ENCODE measurements around the gene CARS2. TPM values are rescaled to one million over a fixed set of nuclear protein-coding genes. Genes with fewer than 3 reads are reported as not detected.

Gene CARS2
- total and polyA plus RNA-seq, 2 of the 8 experiments (the other 6 are each of a cell fraction or from before 2014, with no cell fraction given): 47.7 to 55.9 TPM

DNA sequence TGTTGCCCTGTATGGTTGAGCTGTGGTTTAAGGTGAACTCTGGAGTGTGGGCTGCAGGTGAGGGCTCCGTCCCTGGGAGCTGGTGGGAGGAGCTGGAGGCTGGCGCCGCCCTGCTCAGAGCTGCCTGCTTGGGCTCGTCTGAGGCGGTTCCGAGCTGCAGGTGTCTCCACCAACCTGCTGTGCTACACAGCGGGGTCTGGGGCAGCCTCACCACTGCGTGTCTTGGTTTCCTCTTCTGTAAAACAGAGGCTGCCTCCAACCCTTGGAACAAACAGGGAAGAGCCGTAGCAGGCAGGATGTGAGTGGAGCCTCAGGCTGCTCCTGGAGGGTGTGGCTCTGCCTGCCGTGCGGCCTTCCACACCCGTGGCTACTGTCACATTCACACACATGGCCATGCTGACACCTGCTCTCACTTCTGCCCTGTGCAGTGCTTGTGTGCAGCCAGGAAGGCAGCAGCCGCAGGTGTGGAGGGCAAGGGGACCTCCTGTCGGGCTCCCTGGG lies 69.2 kb downstream of the CARS2 start:
- Histone ChIP-seq H3K14ac (ENCODE audit: insufficient read length) (no peak overlapping the region), H3K4me2 (ENCODE audit: insufficient read depth in 1 of 2, low read depth in 2 of 2, low read length in 2 of 2) (no peak overlapping the region), H2BK15ac (ENCODE audit: low read length) (no peak overlapping the region), H3K4ac (replicated peaks; ENCODE audit: insufficient read length, low read depth, low read length) (no peak overlapping the region), H2AK5ac (ENCODE audit: low read depth, low read length) (no peak overlapping the region), H3K27ac (ENCODE audit: low read depth, low read length) (no peak overlapping the region), H3K79me2 (ENCODE audit: control insufficient read depth in 1 of 2, insufficient read depth in 2 of 2, low read length in 2 of 2) (peaks cover 0 to 4% of the 10 kb centered on the region in 2 experiments; a peak in 2 of 4 replicates), H2BK5ac (ENCODE audit: low read depth, low read length) (no peak overlapping the region), H2BK20ac (ENCODE audit: low read length) (no peak overlapping the region), H3K56ac (replicated peaks; ENCODE audit: insufficient read length, low read depth, low read length) (no peak overlapping the region), H3K4me1 (replicated peaks in 1 of 4; ENCODE audit: control insufficient read depth in 3 of 4, insufficient read depth in 4 of 4, low read length in 3 of 4) (no peaks in the 10 kb centered on the region), H2AFZ (ENCODE audit: low read length) (no peak overlapping the region), H3K4me3 (ENCODE audit: extremely low read depth in 1 of 4, insufficient read depth in 2 of 4, low read depth in 3 of 4, low read length in 4 of 4) (no peak overlapping the region), H3K23me2 (ENCODE audit: low read depth, low read length) (no peaks in the 10 kb centered on the region), H4K91ac (replicated peaks; ENCODE audit: insufficient read length, low read length) (no peak overlapping the region), H3K18ac (ENCODE audit: extremely low read depth, low read length) (no peak overlapping the region), H4K8ac (ENCODE audit: extremely low read depth, insufficient read depth, low read length) (no peak overlapping the region; the same call in 1 of the 2 replicates), H2BK120ac (replicated peaks; ENCODE audit: low read depth, low read length) (no peak overlapping the region), H2BK12ac (ENCODE audit: low read depth, low read length) (no peak overlapping the region), H3K23ac (ENCODE audit: insufficient read length) (no peak overlapping the region), H3K36me3 (ENCODE audit: control insufficient read depth in 2 of 4, insufficient read depth in 4 of 4, low read length in 3 of 4) (peaks cover 8 to 39% (median 34%) of the 10 kb centered on the region in 4 experiments; a peak in 7 of 8 replicates), H3K9me3 (ENCODE audit: insufficient read depth in 2 of 2, low read depth in 1 of 2, low read length in 1 of 2) (no peaks in the 10 kb centered on the region), H3K9ac (replicated peaks in 1 of 4; ENCODE audit: extremely low read depth in 1 of 4, low read depth in 3 of 4, low read length in 3 of 4) (no peak overlapping the region), H3K27me3 (replicated peaks in 1 of 4; ENCODE audit: control insufficient read depth in 3 of 4, extremely low read depth in 1 of 4, insufficient read depth in 3 of 4, low read length in 3 of 4) (no peaks in the 10 kb centered on the region), H4K20me1 (replicated peaks in 1 of 2; ENCODE audit: control insufficient read depth in 1 of 2, insufficient read depth in 2 of 2, low read length in 2 of 2) (peaks cover 7 to 28% of the 10 kb centered on the region in 2 experiments), H3K79me1 (ENCODE audit: low read depth, low read length) (peaks cover 5% of the 10 kb centered on the region; the same call in 1 of the 2 replicates), H4K5ac (ENCODE audit: insufficient read length, low read depth, low read length) (no peak overlapping the region)
- WGBS, 2 experiments (ENCODE audit: extremely low coverage in 1 of 2, insufficient coverage in 1 of 2, insufficient read length in 1 of 2, insufficient replicate concordance in 2 of 2, low coverage in 1 of 2, low lambda C conversion rate in 2 of 2, missing lambda C conversion rate in 1 of 2): 93% methylated on average over 14 of the region's 14 CpGs; no CpG with 5 or more reads in 1 of the 2 experiments
- CTCF ChIA-PET (ENCODE audit: partially characterized antibody): interaction anchor here (0.5 to 1.7 kb wide), 3 partner anchors 18 to 123 kb away, joined by 3 to 4 read pairs (median 3); no protein-coding TSS in a partner anchor
- no peak for FAIRE-seq
- no peak for TF ChIP-seq GTF2F1 (IDR thresholded peaks at IDR 0.05; ENCODE audit: borderline replicate concordance, low read depth, low read length)
- TF ChIP-seq KDM4A (IDR thresholded peaks at IDR 0.05; ENCODE audit: low read depth, low read length, severe bottlenecking): no peak
- no peak for DNase-seq (ENCODE audit: low read depth in 1 of 2, low spot score in 2 of 2)
- POLR2A ChIA-PET (ENCODE audit: partially characterized antibody): interaction anchor here (0.8 kb wide), 1 partner anchor 16 kb away, joined by 3 read pairs; no protein-coding TSS in a partner anchor

Data from H1 (cell line).